C4-2B (cell line): ENCODE measurements around the gene MEX3A.

Source experiments
- H3K27ac ChIP-seq: fragments of 450-650 bp; 2 replicates; pipeline ENCODE4 v1.5.1; 2017
- ZFX ChIP-seq: fragments of 450-650 bp; IDR thresholded peaks from 2 replicates; pipeline ENCODE4 v1.6.1; 2017
- TF ChIP-seq, protein P1 (sequence below): fragments of 450-650 bp; conservative IDR thresholded peaks from 2 replicates; pipeline ENCODE4 v1.5.1; 2017; ENCODE audit warnings: mild to moderate bottlenecking

Gene MEX3A

DNA sequence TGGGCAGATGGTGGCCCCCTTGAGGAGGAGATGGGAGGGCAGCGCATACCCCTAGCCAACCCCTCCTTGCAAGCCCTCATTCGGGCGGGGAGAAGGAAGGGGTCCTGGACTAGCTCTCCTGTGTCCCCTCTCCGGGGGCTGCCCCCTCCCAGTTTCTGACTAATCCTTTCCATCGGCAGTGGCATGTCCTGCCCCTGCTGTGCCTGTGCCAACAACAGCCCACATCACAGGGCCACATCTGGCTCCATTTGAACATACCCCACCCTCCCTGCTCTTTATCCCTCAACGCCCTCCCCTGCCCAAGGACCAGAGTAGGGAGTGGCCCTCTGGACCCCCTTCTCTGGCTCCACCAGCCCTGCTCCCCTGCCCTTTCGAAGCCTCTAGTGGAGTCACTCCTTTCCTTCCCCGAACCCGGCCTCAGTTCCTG lies 21.3 kb upstream of the MEX3A start:
- no peak for TF ChIP-seq ZFX
- TF ChIP-seq, protein P1, sequence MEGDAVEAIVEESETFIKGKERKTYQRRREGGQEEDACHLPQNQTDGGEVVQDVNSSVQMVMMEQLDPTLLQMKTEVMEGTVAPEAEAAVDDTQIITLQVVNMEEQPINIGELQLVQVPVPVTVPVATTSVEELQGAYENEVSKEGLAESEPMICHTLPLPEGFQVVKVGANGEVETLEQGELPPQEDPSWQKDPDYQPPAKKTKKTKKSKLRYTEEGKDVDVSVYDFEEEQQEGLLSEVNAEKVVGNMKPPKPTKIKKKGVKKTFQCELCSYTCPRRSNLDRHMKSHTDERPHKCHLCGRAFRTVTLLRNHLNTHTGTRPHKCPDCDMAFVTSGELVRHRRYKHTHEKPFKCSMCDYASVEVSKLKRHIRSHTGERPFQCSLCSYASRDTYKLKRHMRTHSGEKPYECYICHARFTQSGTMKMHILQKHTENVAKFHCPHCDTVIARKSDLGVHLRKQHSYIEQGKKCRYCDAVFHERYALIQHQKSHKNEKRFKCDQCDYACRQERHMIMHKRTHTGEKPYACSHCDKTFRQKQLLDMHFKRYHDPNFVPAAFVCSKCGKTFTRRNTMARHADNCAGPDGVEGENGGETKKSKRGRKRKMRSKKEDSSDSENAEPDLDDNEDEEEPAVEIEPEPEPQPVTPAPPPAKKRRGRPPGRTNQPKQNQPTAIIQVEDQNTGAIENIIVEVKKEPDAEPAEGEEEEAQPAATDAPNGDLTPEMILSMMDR: no peak
- no peak overlapping the region; the same call in 1 of the 2 replicates for H3K27ac ChIP-seq

DNA sequence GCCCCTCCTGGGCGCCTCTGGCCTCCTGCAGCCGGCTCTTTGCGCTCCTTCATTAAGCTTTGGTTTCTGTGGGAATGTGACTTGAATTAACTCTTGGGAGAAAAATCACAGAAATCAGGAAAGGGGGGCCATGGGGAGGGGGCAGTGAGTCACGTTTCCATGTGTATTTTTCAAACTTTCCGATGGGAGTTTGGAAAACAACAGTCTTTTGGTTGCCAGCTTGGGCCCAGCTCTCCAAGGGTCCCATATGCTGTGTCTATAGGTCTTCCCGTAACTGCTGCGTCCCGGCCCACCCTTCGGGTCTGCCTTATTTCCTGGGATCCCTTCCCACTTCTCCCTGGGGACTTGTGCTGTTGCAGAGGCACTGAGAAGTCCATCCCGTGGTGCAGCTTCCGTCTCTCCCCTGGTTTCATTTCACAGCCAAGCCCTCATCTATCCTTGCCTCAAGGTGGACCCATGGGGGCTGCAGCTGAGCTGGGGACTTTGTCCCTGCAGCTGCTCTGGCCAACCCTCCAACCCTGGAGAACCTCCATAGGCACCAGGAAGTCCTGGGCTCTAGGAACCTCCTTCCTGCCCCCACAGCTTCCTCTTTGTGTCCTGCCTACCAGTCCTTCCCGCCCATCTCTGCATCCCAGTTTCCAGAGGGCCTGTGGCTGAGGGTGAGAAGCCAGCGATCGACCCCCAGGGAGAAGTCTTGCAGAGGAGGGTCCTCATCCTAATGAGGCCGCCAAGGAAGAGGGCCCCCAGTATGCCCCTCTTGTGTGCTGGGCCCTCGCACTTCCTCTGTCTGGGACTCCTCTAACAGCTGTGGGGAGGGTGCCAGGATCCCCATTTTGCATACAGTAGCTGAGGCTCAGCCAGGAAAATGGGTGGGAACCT lies 20.6 kb upstream of the MEX3A start:
- no peak for TF ChIP-seq ZFX
- TF ChIP-seq, protein P1: no peak
- H3K27ac ChIP-seq: no peak overlapping the region

DNA sequence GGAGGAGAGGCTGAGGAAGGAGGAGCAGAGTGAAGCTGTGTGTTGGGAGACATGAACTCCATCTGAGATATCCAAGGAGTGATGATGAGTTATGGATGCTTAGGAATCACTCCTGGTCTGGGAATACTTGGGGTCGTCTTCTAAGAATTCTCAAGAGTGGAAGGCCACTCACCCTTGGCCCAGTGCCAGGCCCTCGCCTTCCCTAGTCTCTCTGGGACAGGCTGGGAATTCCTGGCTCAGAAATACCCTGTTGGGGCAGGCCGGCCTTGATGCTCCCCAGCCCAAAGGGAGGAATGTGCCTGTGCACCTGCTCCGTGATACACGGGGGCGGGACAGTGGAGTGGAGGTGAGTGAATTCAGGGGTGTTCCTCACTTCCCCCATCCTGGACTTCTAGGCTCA lies 19.6 kb upstream of the MEX3A start:
- H3K27ac ChIP-seq: no peak overlapping the region
- no peak for TF ChIP-seq ZFX
- TF ChIP-seq, protein P1: no peak

DNA sequence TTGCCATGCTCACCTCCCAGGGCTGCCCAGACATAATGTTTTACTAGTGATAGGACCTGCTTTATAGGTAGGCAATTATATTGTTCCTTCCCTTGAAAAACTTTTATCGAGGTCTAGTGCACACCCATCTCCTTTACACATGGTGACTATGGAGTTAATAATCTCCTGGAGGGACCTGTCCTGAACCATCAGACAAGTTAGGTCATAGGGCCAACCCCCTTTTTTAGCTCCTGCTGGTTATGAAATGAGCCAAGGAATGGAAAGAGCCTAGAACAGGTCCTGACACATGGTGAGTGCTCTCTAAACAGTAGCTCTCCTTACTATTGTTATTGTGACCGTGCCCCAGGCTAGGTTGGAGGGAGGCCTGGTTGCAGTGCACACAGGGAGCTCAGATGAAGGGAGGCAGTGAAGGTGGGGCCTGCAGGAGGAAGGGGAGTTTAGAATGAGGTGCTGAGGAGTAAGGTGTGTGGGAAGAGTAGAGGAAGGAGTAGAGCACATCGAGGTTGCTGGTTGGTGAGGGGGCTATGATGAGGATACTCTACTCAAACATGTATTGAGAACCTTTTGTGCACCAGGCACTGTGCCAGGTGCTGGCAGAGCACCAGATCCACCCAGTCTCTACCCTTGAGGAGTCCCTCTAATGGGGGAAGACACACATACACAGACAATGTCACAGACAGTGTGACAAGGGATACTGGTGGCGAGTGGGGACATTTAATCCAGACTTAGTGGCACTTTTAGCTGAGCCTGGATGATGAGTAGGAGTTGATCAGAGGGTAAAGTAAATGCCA lies 18.1 kb upstream of the MEX3A start:
- TF ChIP-seq ZFX: no peak
- TF ChIP-seq, protein P1: no peak
- no peak overlapping the region for H3K27ac ChIP-seq

DNA sequence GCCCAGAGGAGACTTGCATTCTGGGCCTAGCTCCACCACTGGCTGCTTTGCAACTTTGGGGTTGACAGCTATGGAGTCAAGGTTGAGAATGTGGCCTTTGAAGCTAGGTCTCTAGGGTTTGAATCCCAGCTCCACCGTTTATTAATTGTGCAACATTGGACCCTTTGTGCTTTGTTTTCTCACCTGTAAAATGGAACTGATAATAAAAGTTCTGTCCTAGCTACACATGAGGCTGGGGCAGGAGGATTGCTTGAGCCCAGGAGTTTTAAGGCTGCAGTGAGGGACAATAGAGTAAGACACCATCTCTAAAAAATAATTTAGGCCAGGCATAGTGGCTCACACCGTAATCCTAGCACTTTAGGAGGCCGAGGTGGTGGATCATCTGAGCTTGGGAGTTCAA lies 17.0 kb upstream of the MEX3A start:
- H3K27ac ChIP-seq: no peak overlapping the region
- TF ChIP-seq, protein P1: no peak
- no peak for TF ChIP-seq ZFX

DNA sequence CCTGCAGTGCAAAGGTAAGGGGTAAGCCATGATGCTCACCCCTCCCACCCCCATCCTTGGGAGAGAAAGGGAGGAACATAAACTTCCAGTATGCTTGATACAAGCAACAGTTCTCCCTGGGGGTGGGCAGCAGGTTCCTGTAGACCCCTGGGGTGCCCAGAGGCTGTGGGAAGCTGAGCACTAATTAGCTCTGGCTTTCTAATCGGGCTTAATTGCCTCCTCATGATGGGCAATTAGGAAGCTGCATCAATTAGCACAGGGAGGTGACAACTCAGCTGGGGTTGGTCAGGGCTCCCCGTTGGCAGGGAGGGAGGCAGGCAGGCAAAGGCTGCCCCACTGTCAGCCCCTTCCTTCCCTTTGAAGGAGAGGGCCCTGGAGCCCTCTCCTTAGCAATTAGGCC lies 16.5 kb upstream of the MEX3A start:
- H3K27ac ChIP-seq: no peak overlapping the region
- no peak for TF ChIP-seq ZFX

DNA sequence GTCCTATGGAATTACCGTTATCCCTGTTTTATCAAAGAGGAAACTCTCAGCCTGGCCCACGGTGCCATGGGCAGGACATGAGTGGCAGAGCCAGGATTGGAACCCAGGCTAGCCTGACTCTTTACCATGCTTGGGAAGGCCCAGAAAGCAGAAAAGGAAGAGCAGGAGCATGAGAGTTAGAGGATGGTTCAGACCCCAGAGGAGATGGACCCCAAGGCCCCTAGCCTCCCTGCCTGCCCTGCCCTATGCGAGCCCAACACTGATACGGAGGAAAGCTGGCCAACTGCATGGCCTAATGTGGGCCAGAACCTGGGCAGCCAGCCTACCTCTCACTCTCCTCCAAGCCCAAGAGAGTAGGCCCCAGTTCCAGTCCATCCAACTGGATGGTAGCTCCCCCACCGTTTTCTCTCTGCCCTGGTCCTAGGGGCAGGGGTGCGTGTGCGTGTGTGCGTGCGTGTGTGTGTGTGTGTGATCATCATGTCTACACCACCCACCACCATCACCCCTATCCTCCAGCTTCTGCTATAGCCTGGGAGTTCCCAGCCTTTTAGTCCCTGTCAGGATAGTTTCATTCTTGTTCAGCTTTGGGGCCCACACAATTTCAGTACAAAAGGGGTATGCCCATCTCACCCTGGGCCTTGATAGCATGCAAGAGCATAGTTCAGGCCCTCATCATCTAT lies 15.4 kb upstream of the MEX3A start:
- no peak for TF ChIP-seq ZFX
- TF ChIP-seq, protein P1: no peak
- H3K27ac ChIP-seq: no peak overlapping the region
